ENCODE results near the gene ACMSD.

Gene ACMSD

GRCh38 chr2:134910763-134911399 is 72.5 kb downstream of the ACMSD start:
- DNase-seq: no peak

- DNase-seq: no peak
Measured at GRCh38 chr2:134911400-134911785, 73.0 kb downstream of the ACMSD start.

GRCh38 chr2:134912361-134912760 is 73.9 kb downstream of the ACMSD start:
- DNase-seq: no peak

- DNase-seq: no peak
Measured at GRCh38 chr2:134917360-134917865, 79.0 kb downstream of the ACMSD start.

- DNase-seq: peak; percentile 60
Measured at GRCh38 chr2:134917888-134918525, 79.6 kb downstream of the ACMSD start.

- peak; percentile 83 for DNase-seq
Measured at GRCh38 chr2:134918526-134919340, 80.3 kb downstream of the ACMSD start, which contains the start of gene CCNT2. Gene CCNT2, plus strand, starts transcription at chr2:134918822. Its CDS starts 33 bp downstream, at chr2:134918855.

- no peak for DNase-seq
Measured at GRCh38 chr2:134919341-134920210, 81.2 kb downstream of the ACMSD start.

- no peak for DNase-seq
Measured at GRCh38 chr2:134924912-134925311, 86.5 kb downstream of the ACMSD start.

- no peak for DNase-seq
Measured at GRCh38 chr2:134926231-134926931, 88.0 kb downstream of the ACMSD start.

- DNase-seq: no peak
Measured at GRCh38 chr2:134927195-134927594, 88.8 kb downstream of the ACMSD start.

- DNase-seq: no peak
Measured at GRCh38 chr2:134932864-134933526, 94.6 kb downstream of the ACMSD start.

- no peak for DNase-seq
Measured at GRCh38 chr2:134933732-134934131, 95.3 kb downstream of the ACMSD start.

- no peak for DNase-seq
Measured at GRCh38 chr2:134934150-134934549, 95.7 kb downstream of the ACMSD start.

GRCh38 chr2:134934641-134935040 is 96.2 kb downstream of the ACMSD start:
- no peak for DNase-seq

GRCh38 chr2:134936691-134937090 is 98.3 kb downstream of the ACMSD start:
- DNase-seq: no peak

- DNase-seq: no peak
Measured at GRCh38 chr2:134943540-134943939, 105.1 kb downstream of the ACMSD start.

- no peak for DNase-seq
Measured at GRCh38 chr2:134944975-134945374, 106.6 kb downstream of the ACMSD start.

- no peak for DNase-seq
Measured at GRCh38 chr2:134946073-134946472, 107.7 kb downstream of the ACMSD start.

- no peak for DNase-seq
Measured at GRCh38 chr2:134949981-134950708, 111.7 kb downstream of the ACMSD start.

- DNase-seq: no peak
Measured at GRCh38 chr2:134950886-134951285, 112.5 kb downstream of the ACMSD start.
